Hepatic stellate cell (primary cell): ENCODE data around the gene SLC35F3.
A peak's percentile ranks its signal among the peaks of the same experiment; 100 is the strongest.

Experiments used
- DNase-seq: peaks from one replicate; pipeline ENCODE4 v3.0.0; 2011; ENCODE audit warnings: low spot score

Gene SLC35F3

DNA sequence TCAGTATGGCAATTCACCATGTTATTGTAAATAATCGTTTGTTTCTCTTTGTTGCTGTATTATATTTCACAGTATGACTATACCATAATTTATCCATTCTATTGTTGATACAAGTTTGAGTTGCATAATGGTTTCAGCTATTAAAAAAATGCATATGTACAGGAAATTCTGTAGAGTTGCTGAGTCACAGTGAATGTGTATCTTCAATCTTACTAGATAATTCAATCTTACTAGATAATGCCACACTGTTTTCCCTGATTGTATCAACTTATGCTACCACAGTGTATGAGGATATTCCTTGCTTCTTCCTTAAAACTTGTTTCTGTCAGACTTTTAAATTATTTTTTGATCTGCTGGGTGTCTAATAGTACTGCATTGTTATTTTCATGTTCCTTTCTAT is 465.3 kb downstream of the SLC35F3 start:
- no peak for DNase-seq

DNA sequence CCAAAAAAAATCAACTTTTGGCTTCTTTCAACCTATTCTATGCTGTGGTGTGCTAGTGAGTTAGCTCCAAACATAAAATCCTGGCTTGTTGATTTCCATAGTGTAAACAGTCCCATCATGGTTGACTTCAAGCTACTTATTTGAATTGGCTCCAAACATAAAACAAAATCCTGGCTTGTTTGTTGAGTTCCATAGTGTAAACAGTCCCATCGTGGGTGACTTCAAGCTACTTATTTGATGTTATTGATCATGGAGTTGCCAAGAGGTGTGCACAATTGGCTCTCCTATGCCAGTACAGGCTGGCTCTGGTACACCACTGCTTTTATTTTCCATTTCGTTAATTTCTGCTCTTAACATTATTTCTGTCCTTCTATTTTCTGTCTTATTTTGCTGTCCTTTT is 466.9 kb downstream of the SLC35F3 start:
- no peak for DNase-seq

DNA sequence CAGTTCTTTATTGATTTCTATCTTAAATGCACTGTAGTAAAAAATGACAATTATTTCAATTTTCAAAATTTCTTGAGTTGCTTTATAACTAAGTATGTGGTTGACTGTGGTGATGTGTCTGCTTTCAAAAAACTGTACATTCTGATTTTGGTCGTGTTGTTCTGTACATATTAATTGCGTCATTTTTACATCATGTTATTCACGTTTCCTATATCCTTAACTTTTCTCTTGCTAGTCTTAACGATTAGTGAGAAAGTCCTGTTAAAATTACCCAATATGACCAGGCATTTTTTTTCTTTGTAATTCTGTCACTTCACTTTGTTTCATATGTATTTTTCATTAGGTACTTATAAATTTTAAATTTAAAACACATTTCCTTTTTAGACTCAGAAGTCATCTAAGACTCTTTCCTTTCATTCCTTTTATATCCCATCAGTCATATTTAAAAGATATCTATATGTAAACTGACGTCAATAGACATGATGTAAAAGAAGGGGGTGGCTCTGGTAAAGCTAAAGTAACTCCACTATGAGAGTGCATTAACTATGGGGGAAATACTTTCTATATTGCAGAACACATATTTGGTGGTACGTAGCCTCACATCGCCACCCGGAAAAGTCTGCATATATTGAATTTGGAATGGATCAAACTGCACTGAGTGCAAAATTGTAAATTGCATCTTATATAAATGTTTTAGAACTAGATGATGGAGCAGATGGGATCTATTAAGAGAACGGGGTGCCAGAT is 467.7 kb downstream of the SLC35F3 start:
- DNase-seq, result no peak

DNA sequence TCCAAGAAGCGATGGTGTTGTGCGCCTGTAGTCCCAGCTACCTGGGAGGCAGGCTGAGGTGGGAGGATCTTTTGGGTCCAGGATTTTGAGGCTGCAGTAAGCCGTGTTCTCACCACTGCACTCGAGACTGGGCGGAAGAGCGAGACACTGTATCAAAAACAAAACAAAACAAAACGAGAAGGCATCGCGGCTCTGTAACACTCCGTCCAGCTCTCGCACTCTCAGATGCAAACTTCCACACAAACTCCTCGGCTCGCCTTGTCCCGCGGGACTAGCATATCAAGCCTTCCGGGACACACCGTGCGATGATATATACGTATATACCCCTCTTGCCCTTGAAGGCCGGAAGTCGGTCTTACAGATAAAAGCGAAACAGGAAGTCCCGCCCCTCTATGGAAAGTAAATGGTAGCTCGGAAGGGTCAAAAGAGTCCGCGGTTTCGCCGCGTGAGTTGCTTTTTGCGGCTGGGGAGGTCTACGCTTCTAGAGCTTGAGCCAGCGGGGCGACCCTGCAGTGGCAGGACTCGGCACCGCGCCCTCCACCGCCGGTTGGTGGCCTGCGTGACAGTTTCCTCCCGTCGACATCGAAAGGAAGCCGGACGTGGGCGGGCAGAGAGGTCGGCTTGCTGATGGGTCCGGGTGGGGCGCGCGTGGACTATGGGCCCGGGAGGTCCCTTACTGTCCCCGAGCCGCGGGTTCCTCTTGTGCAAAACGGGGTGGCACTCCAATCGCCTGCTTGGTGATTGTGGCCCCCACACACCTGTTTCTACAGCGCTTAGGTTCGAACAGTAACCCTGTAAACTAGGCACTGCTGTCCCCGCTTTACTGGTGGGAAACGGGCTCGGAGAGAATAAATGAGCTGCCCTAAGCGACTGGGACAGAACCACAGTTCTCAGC is 468.8 kb downstream of the SLC35F3 start, which contains the start of gene COA6:
Gene COA6, plus strand, starts transcription at position 393 of the 895 bp plus-strand sequence. Its CDS starts 11 bp downstream, at position 404.
- DNase-seq, result peak; percentile 83

DNA sequence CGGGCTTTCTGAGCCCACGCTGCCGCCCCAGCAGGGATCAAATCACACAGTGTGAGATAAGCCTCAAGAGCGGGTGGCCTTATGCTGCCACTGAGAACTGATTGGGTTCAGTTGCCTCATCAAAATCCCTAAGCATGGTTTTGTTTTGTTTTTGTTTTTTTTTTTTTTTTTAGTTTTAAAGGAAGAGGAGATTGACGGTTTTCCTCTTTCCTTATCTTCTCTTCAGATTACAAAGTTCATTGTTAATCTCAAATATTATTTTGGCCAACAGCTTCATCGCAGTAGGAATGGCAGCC is 469.4 kb downstream of the SLC35F3 start:
- no peak for DNase-seq
